Activated T-helper 1 cell treated with anti-CD3 and anti-CD28 coated beads, Interleukin-12 subunit alpha, Interleukin-12 subunit beta, Interleukin-2, Interleukin-4 antibody, amounts not matched to agents 30 ng/mL and 10 ng/mL and 1 ng/mL, durations not matched to agents 14 hours and 24 hours and 36 hours (primary cell): ENCODE results near the gene DIP2B. TPM values are rescaled to one million over a fixed set of nuclear protein-coding genes. Genes with fewer than 3 reads are reported as not detected.

Experiments used
- DNase-seq: peaks from one replicate; pipeline ENCODE4 v3.0.0; 2021; ENCODE audit warnings: low spot score
- H3K27ac Mint-ChIP-seq: one replicate; pipeline ENCODE4 v1.8.0; 2021; ENCODE audit warnings: mild to moderate bottlenecking, mixed read lengths
- H3K27me3 Mint-ChIP-seq: one replicate; pipeline ENCODE4 v1.8.0; 2022; ENCODE audit warnings: mild to moderate bottlenecking, moderate library complexity, mixed read lengths; ENCODE audit not compliant: insufficient read depth
- H3K36me3 Mint-ChIP-seq: one replicate; pipeline ENCODE4 v1.8.0; 2021; ENCODE audit warnings: low read depth, mixed read lengths
- H3K4me1 Mint-ChIP-seq: one replicate; pipeline ENCODE4 v1.8.0; 2021; ENCODE audit warnings: low read depth, mixed read lengths
- H3K4me3 Mint-ChIP-seq: one replicate; pipeline ENCODE4 v1.8.0; 2021; ENCODE audit warnings: mild to moderate bottlenecking, moderate library complexity, mixed read lengths
- H3K9me3 Mint-ChIP-seq: one replicate; pipeline ENCODE4 v1.8.0; 2021; ENCODE audit warnings: mixed read lengths
- intact Hi-C: fragments of 100-400 bp; cut with micrococcal nuclease; formaldehyde crosslinking; loops from one replicate; pipeline ENCODE4 v1.15.1; 2024
- total RNA-seq: library from RNA; stranded (reverse); gene quantifications from 2 replicates; pipeline ENCODE4 v1.2.3, GENCODE V29; 2022

The DIP2B gene
- total RNA-seq, 1 donor from 2014 or later: 27.6 TPM

DNA sequence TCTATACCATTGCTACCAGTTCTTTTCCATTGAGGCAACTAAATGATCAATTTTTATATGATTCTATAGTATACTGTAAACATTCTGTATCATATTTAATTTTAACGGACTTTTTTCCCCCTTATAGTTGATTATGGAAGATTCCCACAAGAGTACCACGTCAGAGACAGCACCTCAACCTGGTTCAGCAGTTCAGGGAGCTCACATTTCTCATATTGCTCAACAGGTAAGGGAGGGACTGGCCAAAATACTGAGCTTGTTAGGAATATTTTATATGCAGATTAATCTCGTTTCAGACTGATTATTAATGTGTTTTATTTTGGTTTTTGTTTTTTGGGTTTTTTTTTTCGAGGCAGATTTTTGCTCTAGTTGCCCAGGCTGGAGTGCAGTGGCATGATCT, 275.2 kb downstream of the DIP2B start:
- H3K27ac Mint-ChIP-seq: no peak overlapping the region
- no peak overlapping the region for H3K4me3 Mint-ChIP-seq
- H3K9me3 Mint-ChIP-seq: no peaks in the 10 kb centered on the region
- peaks cover 15% of the 10 kb centered on the region for H3K4me1 Mint-ChIP-seq
- intact Hi-C loops: no loop called here
- no peak for DNase-seq
- peaks cover 10% of the 10 kb centered on the region for H3K36me3 Mint-ChIP-seq
- H3K27me3 Mint-ChIP-seq: no peaks in the 10 kb centered on the region

DNA sequence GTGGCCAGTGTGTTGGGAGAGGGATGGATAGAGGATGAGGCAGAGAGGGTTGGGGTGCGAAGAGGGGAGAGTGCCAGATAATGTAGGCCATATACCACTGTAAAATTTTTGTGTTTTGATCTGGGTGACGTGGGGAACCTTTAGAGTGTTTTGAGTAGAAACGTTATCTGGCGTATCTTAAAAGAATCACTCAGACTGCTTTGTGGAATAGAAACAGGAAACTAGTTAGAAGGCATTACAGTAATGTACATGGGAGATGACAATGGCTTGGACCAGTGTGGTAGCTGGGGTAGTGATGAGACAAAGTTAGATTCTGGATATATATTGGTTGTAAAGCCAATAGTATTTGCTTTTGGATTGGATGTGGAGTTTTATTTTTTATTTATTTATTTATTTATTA, 279.7 kb downstream of the DIP2B start:
- no peaks in the 10 kb centered on the region for H3K27me3 Mint-ChIP-seq
- intact Hi-C loops: no loop called here
- peaks cover 17% of the 10 kb centered on the region for H3K4me1 Mint-ChIP-seq
- DNase-seq: no peak
- H3K9me3 Mint-ChIP-seq: peaks cover 9% of the 10 kb centered on the region
- H3K36me3 Mint-ChIP-seq: peaks cover 21% of the 10 kb centered on the region
- H3K4me3 Mint-ChIP-seq: no peak overlapping the region
- H3K27ac Mint-ChIP-seq: peak overlapping the region; percentile 25

DNA sequence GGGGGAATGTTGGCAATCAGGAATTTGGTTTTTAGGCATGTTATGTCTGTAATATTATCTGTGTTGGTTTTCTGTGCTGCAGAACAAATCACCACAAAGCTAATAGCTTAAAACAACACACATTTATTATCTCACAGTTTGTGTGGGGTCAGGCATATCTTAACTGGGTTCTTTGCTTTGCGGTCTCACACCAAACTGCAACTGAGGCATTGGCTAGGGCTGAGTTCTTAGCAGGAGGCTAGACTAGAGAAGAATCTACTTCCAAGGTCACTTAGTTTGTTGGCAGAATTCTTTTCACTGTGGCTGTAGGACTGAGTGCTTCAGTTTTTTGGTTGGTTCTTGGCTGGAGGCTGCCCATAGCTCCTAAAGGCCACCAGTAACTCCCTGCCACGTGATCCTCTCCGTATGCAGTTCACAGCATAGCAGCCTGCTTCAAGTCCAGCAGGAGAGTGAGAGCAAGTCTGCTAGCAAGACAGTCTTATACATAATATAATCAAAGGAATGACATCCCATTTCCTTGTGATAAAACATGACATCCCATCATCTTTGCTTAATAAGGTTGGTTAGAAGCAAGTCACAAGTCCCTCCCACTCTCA, 280.7 kb downstream of the DIP2B start:
- peaks cover 9% of the 10 kb centered on the region for H3K9me3 Mint-ChIP-seq
- H3K4me3 Mint-ChIP-seq: no peak overlapping the region
- no peaks in the 10 kb centered on the region for H3K27me3 Mint-ChIP-seq
- H3K36me3 Mint-ChIP-seq: peaks cover 24% of the 10 kb centered on the region
- DNase-seq: no peak
- H3K4me1 Mint-ChIP-seq: peaks cover 21% of the 10 kb centered on the region
- intact Hi-C loops: no loop called here
- H3K27ac Mint-ChIP-seq: no peak overlapping the region

DNA sequence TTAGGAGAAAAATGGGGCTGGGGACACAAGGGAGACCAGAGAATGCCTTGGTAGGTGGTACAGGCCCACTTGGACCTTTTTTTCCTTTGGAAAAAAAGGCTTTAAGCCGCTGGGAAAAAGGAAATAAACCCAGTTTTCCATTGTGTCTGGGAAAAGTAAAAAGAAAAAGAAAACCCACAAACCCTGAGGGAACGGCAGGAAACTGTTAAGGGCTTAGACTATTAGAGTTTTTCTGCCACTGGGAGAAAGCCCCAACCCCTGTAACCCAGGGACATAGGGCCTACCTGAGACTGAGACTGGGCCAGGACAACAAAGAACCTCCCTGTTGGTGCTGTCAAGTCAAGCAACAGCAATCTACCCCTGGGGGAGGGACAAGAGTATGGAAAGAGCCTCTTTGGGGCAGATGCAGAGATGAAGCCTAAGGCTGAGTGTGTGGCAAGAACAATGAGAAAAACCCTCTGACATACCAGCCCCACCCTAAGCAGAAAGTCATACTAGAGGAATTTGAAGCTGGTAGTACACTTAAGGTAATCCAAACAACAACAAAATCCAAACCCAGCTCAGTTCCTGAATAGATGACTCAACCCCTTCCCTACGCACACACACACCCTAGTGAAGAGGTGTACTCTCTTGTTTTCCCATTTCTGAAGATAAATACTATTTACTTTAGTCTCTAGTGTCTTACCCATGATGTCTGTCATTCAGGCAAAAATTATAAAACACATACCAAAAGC, 281.9 kb downstream of the DIP2B start:
- Mint-ChIP-seq H3K4me1 (peaks cover 32% of the 10 kb centered on the region), H3K27me3 (no peaks in the 10 kb centered on the region), H3K4me3 (no peak overlapping the region), H3K27ac (no peak overlapping the region), H3K9me3 (peaks cover 9% of the 10 kb centered on the region), H3K36me3 (peaks cover 26% of the 10 kb centered on the region)
- DNase-seq: no peak
- intact Hi-C loops: no loop called here

DNA sequence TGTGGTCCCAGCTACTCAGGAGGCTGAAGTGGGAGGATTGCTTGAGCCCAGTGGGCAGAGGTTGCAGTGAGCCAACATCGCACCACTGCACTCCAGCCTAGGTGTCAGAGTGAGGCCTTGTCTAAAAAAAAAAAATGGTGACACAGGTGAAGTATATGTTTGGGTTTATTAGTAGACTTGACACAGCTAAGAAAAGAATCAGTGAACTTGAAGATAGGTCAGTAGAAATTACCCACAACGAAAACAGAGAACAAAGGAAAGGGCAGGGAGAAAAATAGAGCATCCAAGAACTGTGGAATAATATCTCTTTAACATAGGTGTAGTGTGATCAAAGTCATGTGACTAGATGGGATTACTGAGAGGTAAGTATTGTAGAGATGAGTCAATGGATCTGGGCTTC, 282.8 kb downstream of the DIP2B start:
- Mint-ChIP-seq H3K4me1 (peaks cover 41% of the 10 kb centered on the region), H3K4me3 (no peak overlapping the region), H3K27me3 (no peaks in the 10 kb centered on the region), H3K27ac (no peak overlapping the region), H3K9me3 (peaks cover 9% of the 10 kb centered on the region), H3K36me3 (peaks cover 23% of the 10 kb centered on the region)
- intact Hi-C loops: no loop called here
- no peak for DNase-seq

DNA sequence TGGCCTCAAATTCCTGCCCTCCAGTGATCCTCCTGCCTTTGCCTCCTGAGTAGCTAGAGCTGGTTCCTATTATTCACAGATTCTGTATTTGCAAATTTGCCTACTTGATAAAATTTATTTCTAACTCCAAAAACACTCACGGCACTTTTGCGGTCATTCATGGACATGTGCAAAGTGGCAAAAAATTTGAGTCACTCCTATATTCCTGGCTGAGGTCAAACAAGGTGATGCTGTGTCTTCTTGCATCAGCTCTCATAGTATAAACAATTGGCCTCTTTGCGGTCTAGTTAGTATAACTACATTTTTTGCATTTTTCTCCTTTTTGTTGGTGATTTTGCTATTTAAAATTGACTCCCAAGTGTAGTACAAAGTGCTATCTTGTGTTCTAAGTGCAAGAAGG, 283.8 kb downstream of the DIP2B start:
- peaks cover 41% of the 10 kb centered on the region for H3K4me1 Mint-ChIP-seq

DNA sequence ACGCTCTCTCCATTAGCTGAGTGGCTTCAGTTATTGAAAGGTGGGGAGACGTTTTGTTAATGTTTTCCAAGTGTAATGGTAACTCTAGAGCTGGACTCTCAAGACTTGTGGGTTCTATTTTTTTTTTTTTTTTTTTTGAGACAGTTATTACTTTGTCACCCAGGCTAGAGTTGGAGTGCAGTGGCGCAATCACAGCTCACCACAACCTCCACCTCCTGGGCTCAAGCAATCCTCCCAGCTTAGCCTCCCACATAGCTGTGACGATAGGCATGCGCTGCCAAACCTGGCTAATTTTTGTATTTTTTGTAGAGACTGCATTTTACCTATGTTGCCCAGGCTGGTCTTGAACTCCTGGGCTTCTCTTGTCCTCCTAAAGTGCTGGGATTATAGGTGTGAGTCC, 285.3 kb downstream of the DIP2B start:
- no peak for DNase-seq
- Mint-ChIP-seq H3K27ac (no peak overlapping the region), H3K4me3 (no peak overlapping the region), H3K9me3 (peaks cover 9% of the 10 kb centered on the region), H3K27me3 (no peaks in the 10 kb centered on the region), H3K4me1 (peaks cover 32% of the 10 kb centered on the region), H3K36me3 (peaks cover 18% of the 10 kb centered on the region)
- intact Hi-C loops: no loop called here

More for the DNA sequence above, 283.8 kb downstream of the DIP2B start:
- Mint-ChIP-seq H3K9me3 (peaks cover 9% of the 10 kb centered on the region), H3K36me3 (peaks cover 23% of the 10 kb centered on the region), H3K27ac (no peak overlapping the region), H3K27me3 (no peaks in the 10 kb centered on the region), H3K4me3 (no peak overlapping the region)
- intact Hi-C loops: no loop called here
- DNase-seq: no peak

Other genes with a start within 250 kb of the DIP2B start
- gene LIMA1, start 221.5 kb upstream of the DIP2B start, total RNA-seq: 64.0 and 68.4 TPM in 2 replicates
- gene FAM186A, start 108.4 kb upstream of the DIP2B start, total RNA-seq: not detected in 2 replicates
- 119 and 128 TPM in 2 replicates for gene LARP4, start 104.1 kb upstream of the DIP2B start, total RNA-seq